Measurements from ENCODE around the gene ZRANB1.

ZRANB1 gene

GRCh38 chr10:125005312-125006187, 63.6 kb downstream of the ZRANB1 start:
- no peak for DNase-seq (ENCODE audit: low read depth)

- no peak for DNase-seq (ENCODE audit: low read depth)
Observed at GRCh38 chr10:125006188-125006680, 64.3 kb downstream of the ZRANB1 start.

- no peak for DNase-seq (ENCODE audit: low read depth)
Observed at GRCh38 chr10:125006921-125007426, 65.1 kb downstream of the ZRANB1 start.

- no peak for DNase-seq (ENCODE audit: low read depth)
Observed at GRCh38 chr10:125007436-125007835, 65.5 kb downstream of the ZRANB1 start.

- DNase-seq (ENCODE audit: low read depth): no peak
Observed at GRCh38 chr10:125008689-125009638, 67.0 kb downstream of the ZRANB1 start.

GRCh38 chr10:125009661-125010161, 67.8 kb downstream of the ZRANB1 start:
- no peak for DNase-seq (ENCODE audit: low read depth)

GRCh38 chr10:125010362-125010761, 68.4 kb downstream of the ZRANB1 start:
- DNase-seq (ENCODE audit: low read depth): no peak

- no peak for DNase-seq (ENCODE audit: low read depth)
Observed at GRCh38 chr10:125011171-125011925, 69.4 kb downstream of the ZRANB1 start.

- no peak for DNase-seq (ENCODE audit: low read depth)
Observed at GRCh38 chr10:125011926-125012705, 70.2 kb downstream of the ZRANB1 start.

- DNase-seq (ENCODE audit: low read depth): no peak
Observed at GRCh38 chr10:125012851-125013528, 71.1 kb downstream of the ZRANB1 start.

GRCh38 chr10:125013529-125013872, 71.6 kb downstream of the ZRANB1 start:
- no peak for DNase-seq (ENCODE audit: low read depth)

GRCh38 chr10:125014086-125014830, 72.3 kb downstream of the ZRANB1 start:
- no peak for DNase-seq (ENCODE audit: low read depth)

- DNase-seq (ENCODE audit: low read depth): no peak
Observed at GRCh38 chr10:125014836-125015355, 73.0 kb downstream of the ZRANB1 start.

- DNase-seq (ENCODE audit: low read depth): no peak
Observed at GRCh38 chr10:125015356-125015944, 73.5 kb downstream of the ZRANB1 start.

GRCh38 chr10:125016123-125016522, 74.2 kb downstream of the ZRANB1 start:
- no peak for DNase-seq (ENCODE audit: low read depth)

GRCh38 chr10:125016611-125017202, 74.8 kb downstream of the ZRANB1 start:
- DNase-seq (ENCODE audit: low read depth): no peak

- no peak for DNase-seq (ENCODE audit: low read depth)
Observed at GRCh38 chr10:125017547-125018298, 75.8 kb downstream of the ZRANB1 start.

Measured in T follicular helper cell (primary cell).